Progenitor cell of endocrine pancreas (in vitro differentiated cells): ENCODE data around the gene RASGRP2. TPM values are rescaled to one million over a fixed set of nuclear protein-coding genes. Genes with fewer than 3 reads are reported as not detected.

ENCODE experiments used
- DNase-seq: peaks from one replicate; pipeline ENCODE4 v3.0.0; 2021; ENCODE audit warnings: low spot score; ENCODE audit not compliant: unreplicated experiment
- H3K27ac Mint-ChIP-seq: 2 replicates; pipeline ENCODE4 v1.8.0; 2021; ENCODE audit warnings: mild to moderate bottlenecking, moderate library complexity, mixed read lengths
- H3K27me3 Mint-ChIP-seq: 2 replicates; pipeline ENCODE4 v1.8.0; 2021; ENCODE audit warnings: mixed read lengths
- H3K36me3 Mint-ChIP-seq: 2 replicates; pipeline ENCODE4 v1.8.0; 2022; ENCODE audit warnings: mixed read lengths; ENCODE audit not compliant: insufficient read depth
- H3K4me1 Mint-ChIP-seq: 2 replicates; pipeline ENCODE4 v1.8.0; 2021; ENCODE audit warnings: low read depth, mixed read lengths
- H3K4me3 Mint-ChIP-seq: 2 replicates; pipeline ENCODE4 v1.8.0; 2021; ENCODE audit warnings: low read depth, mild to moderate bottlenecking, moderate library complexity, mixed read lengths
- H3K9me3 Mint-ChIP-seq: 2 replicates; pipeline ENCODE4 v1.8.0; 2021; ENCODE audit warnings: low read depth, mixed read lengths
- CTCF ChIP-seq: fragments of 200-600 bp; sonication (generic); IDR thresholded peaks from one replicate; pipeline ENCODE4 v1.5.0; 2021; ENCODE audit warnings: antibody characterized with exemption, mild to moderate bottlenecking; ENCODE audit not compliant: unreplicated experiment
- total RNA-seq: library from RNA; stranded (reverse); gene quantifications from 2 replicates; pipeline ENCODE4 v1.2.1, GENCODE V29; 2021

The RASGRP2 gene
- total RNA-seq, 1 donor from 2014 or later = 0.53 TPM

GRCh38 chr11:64681171-64681570 is 62.8 kb downstream of the RASGRP2 start:
- peaks cover 9% of the 10 kb centered on the region for H3K4me1 Mint-ChIP-seq
- no peak for DNase-seq
- H3K36me3 Mint-ChIP-seq = no peaks in the 10 kb centered on the region
- no peaks in the 10 kb centered on the region for H3K9me3 Mint-ChIP-seq
- no peak for TF ChIP-seq CTCF
- peaks cover 82% of the 10 kb centered on the region for H3K27me3 Mint-ChIP-seq
- H3K27ac Mint-ChIP-seq = no peak overlapping the region
- H3K4me3 Mint-ChIP-seq = no peak overlapping the region

GRCh38 chr11:64679846-64680245 is 64.1 kb downstream of the RASGRP2 start:
- DNase-seq = no peak
- Mint-ChIP-seq H3K27ac (no peak overlapping the region), H3K27me3 (peaks cover 80% of the 10 kb centered on the region), H3K36me3 (no peaks in the 10 kb centered on the region), H3K4me3 (no peak overlapping the region), H3K9me3 (no peaks in the 10 kb centered on the region), H3K4me1 (peaks cover 21% of the 10 kb centered on the region)
- TF ChIP-seq CTCF = no peak

GRCh38 chr11:64677441-64678023 is 66.4 kb downstream of the RASGRP2 start:
- no peak for TF ChIP-seq CTCF
- H3K27ac Mint-ChIP-seq = no peak overlapping the region
- peaks cover 70% of the 10 kb centered on the region for H3K27me3 Mint-ChIP-seq
- H3K4me1 Mint-ChIP-seq = peaks cover 27% of the 10 kb centered on the region
- no peak overlapping the region for H3K4me3 Mint-ChIP-seq
- no peak for DNase-seq
- no peaks in the 10 kb centered on the region for H3K36me3 Mint-ChIP-seq
- H3K9me3 Mint-ChIP-seq = no peaks in the 10 kb centered on the region

Other genes starting within 250 kb of the RASGRP2 start
- not detected in 2 replicates for gene SLC22A11, start 188.2 kb downstream of the RASGRP2 start, total RNA-seq
- not detected in 2 replicates for gene SLC22A12, start 152.9 kb downstream of the RASGRP2 start, total RNA-seq
- 0.17 and 0.60 TPM in 2 replicates for gene NRXN2, start 20.9 kb downstream of the RASGRP2 start, total RNA-seq
- 1.4 and 1.6 TPM in 2 replicates for gene PYGM, start 15.8 kb upstream of the RASGRP2 start, total RNA-seq
- gene SF1, start 34.4 kb upstream of the RASGRP2 start, total RNA-seq = 500 and 503 TPM in 2 replicates
- 12.7 and 13.3 TPM in 2 replicates for gene MAP4K2, start 59.1 kb upstream of the RASGRP2 start, total RNA-seq
- 54.6 and 61.5 TPM in 2 replicates for gene MEN1, start 66.4 kb upstream of the RASGRP2 start, total RNA-seq
- gene CDC42BPG, start 100.5 kb upstream of the RASGRP2 start, total RNA-seq = 20.1 and 21.1 TPM in 2 replicates
- 55.0 and 57.2 TPM in 2 replicates for gene EHD1, start 134.5 kb upstream of the RASGRP2 start, total RNA-seq
- gene ATG2A, start 173.1 kb upstream of the RASGRP2 start, total RNA-seq = 33.2 and 35.0 TPM in 2 replicates
- gene PPP2R5B, start 180.5 kb upstream of the RASGRP2 start, total RNA-seq = 14.1 and 15.9 TPM in 2 replicates
- 0.41 TPM in 1 of 2 replicates, not detected in the other for gene GPHA2, start 191.8 kb upstream of the RASGRP2 start, total RNA-seq
- gene MAJIN, start 228.0 kb upstream of the RASGRP2 start, total RNA-seq = not detected in 2 replicates